IMR-90 (cell line): ENCODE data around the gene HEXD. TPM values are rescaled to one million over a fixed set of nuclear protein-coding genes. Genes with fewer than 3 reads are reported as not detected.

ENCODE experiments used
- ATAC-seq: fragments of 200-7000 bp; cut with Tn5 transposase; 2 replicates; pipeline ENCODE4 v1.9.1; 2020; ENCODE audit warnings: low read depth, mild to moderate bottlenecking, moderate library complexity
- BruUV-seq: library from RNA; stranded (reverse); fragments of 400-500 nt; replicated peaks from 2 replicates; lab custom pipeline; 2021; lab: Mats Ljungman, UMichigan
- CTCF ChIA-PET: fragments of 300-600 bp; formaldehyde crosslinking; extraction: SDS; loops from one replicate; lab custom pipeline; 2021; ENCODE audit warnings: antibody characterized with exemption; lab: Yijun Ruan, JAX
- POLR2A ChIA-PET: fragments of 300-600 bp; sonication (Branson Sonifier 250); formaldehyde crosslinking; loops from one replicate; lab custom pipeline; 2022; ENCODE audit warnings: antibody characterized with exemption; ENCODE audit not compliant: unreplicated experiment; lab: Charles Lee
- DNase-seq: peaks from one replicate; pipeline ENCODE4 v3.0.0; 2013
- H2AFZ ChIP-seq: replicated peaks from 2 replicates; pipeline ENCODE3; 2013; ENCODE audit warnings: low read length, mild to moderate bottlenecking; ENCODE audit not compliant: poor library complexity
- H2AK5ac ChIP-seq: 2 replicates; pipeline ENCODE4 v1.6.1; 2013; ENCODE audit warnings: low read depth, low read length, inconsistent platforms
- H2AK9ac ChIP-seq: replicated peaks from 2 replicates; pipeline ENCODE3; 2013; ENCODE audit warnings: mild to moderate bottlenecking, low read depth, low read length, moderate library complexity; ENCODE audit not compliant: poor library complexity
- H2BK120ac ChIP-seq: 2 replicates; pipeline ENCODE4 v1.6.1; 2013; ENCODE audit warnings: low read depth, low read length, inconsistent platforms
- H2BK15ac ChIP-seq: 3 replicates; pipeline ENCODE4 v1.6.1; 2013; ENCODE audit warnings: low read depth, low read length, inconsistent platforms
- H2BK20ac ChIP-seq: 2 replicates; pipeline ENCODE4 v1.6.1; 2013; ENCODE audit warnings: low read depth, mild to moderate bottlenecking, inconsistent platforms, low read length, moderate library complexity
- H2BK5ac ChIP-seq: 2 replicates; pipeline ENCODE4 v1.6.1; 2013; ENCODE audit warnings: mild to moderate bottlenecking, low read depth, low read length, inconsistent platforms; ENCODE audit not compliant: poor library complexity, severe bottlenecking
- H3K14ac ChIP-seq: replicated peaks from 2 replicates; pipeline ENCODE4 v1.6.1; 2013; ENCODE audit warnings: low read depth, low read length, inconsistent platforms
- H3K18ac ChIP-seq: 2 replicates; pipeline ENCODE4 v1.6.1; 2013; ENCODE audit warnings: low read depth, low read length, control low read depth
- H3K23ac ChIP-seq: 2 replicates; pipeline ENCODE4 v1.6.1; 2013; ENCODE audit warnings: low read depth, low read length, inconsistent platforms
- H3K27ac ChIP-seq: 2 replicates; pipeline ENCODE4 v1.5.1; 2013; ENCODE audit warnings: mild to moderate bottlenecking, control low read depth, low read length; ENCODE audit not compliant: insufficient read depth
- H3K27me3 ChIP-seq: 2 replicates; pipeline ENCODE4 v1.6.1; 2013; ENCODE audit warnings: low read length; ENCODE audit not compliant: control insufficient read depth, insufficient read depth
- H3K36me3 ChIP-seq: 2 replicates; pipeline ENCODE4 v1.6.1; 2013; ENCODE audit warnings: low read length, mixed read lengths; ENCODE audit not compliant: control insufficient read depth, insufficient read depth
- H3K4ac ChIP-seq: 2 replicates; pipeline ENCODE4 v1.6.1; 2013; ENCODE audit warnings: low read depth, low read length, inconsistent platforms
- H3K4me1 ChIP-seq: 2 replicates; pipeline ENCODE4 v1.6.1; 2013; ENCODE audit warnings: low read length, mixed read lengths; ENCODE audit not compliant: control insufficient read depth, insufficient read depth
- H3K4me2 ChIP-seq: 2 replicates; pipeline ENCODE4 v1.6.1; 2013; ENCODE audit warnings: low read depth, mild to moderate bottlenecking, control low read depth, low read length, moderate library complexity
- H3K4me3 ChIP-seq: 2 replicates; pipeline ENCODE4 v1.5.1; 2013; ENCODE audit warnings: low read depth, mild to moderate bottlenecking, control low read depth, low read length, moderate library complexity; ENCODE audit not compliant: insufficient read depth
- H3K56ac ChIP-seq: 2 replicates; pipeline ENCODE4 v1.6.1; 2013; ENCODE audit warnings: low read length, inconsistent platforms; ENCODE audit not compliant: insufficient read depth; ENCODE audit errors: extremely low read depth
- H3K79me1 ChIP-seq, 2 experiments: 2 replicates each; pipeline ENCODE4 v1.6.1; 2013; ENCODE audit warnings: low read length in 2 of 2, inconsistent platforms in 1 of 2, low read depth in 1 of 2
- H3K9ac ChIP-seq: 2 replicates; pipeline ENCODE4 v1.6.1; 2013; ENCODE audit warnings: low read depth, low read length, control low read depth
- H3K9me1 ChIP-seq: 2 replicates; pipeline ENCODE4 v1.6.1; 2013; ENCODE audit warnings: low read length, inconsistent platforms; ENCODE audit not compliant: insufficient read depth
- H3K9me3 ChIP-seq: 2 replicates; pipeline ENCODE4 v1.6.1; 2013; ENCODE audit warnings: low read length; ENCODE audit not compliant: control insufficient read depth, insufficient read depth
- H4K20me1 ChIP-seq: 2 replicates; pipeline ENCODE4 v1.6.1; 2013; ENCODE audit warnings: low read length, inconsistent platforms; ENCODE audit not compliant: insufficient read depth
- H4K5ac ChIP-seq: 2 replicates; pipeline ENCODE4 v1.6.1; 2013; ENCODE audit warnings: mild to moderate bottlenecking, low read depth, low read length, control low read depth
- H4K8ac ChIP-seq, 2 experiments: 2 replicates each; pipeline ENCODE4 v1.6.1; 2013; ENCODE audit warnings: low read depth in 2 of 2, low read length in 2 of 2, control low read depth in 1 of 2, inconsistent platforms in 1 of 2
- H4K91ac ChIP-seq: 2 replicates; pipeline ENCODE4 v1.6.1; 2013; ENCODE audit warnings: low read depth, low read length, inconsistent platforms; ENCODE audit not compliant: insufficient read depth
- BHLHE40 ChIP-seq: fragments of 150-350 bp; IDR thresholded peaks from 2 replicates; pipeline ENCODE4 v1.6.1; 2016; ENCODE audit warnings: mild to moderate bottlenecking, low read depth, low read length
- CEBPB ChIP-seq: IDR thresholded peaks from 2 replicates; pipeline ENCODE4 v1.6.1; 2012; ENCODE audit warnings: low read depth, low read length, improper control_type of control experiment
- CHD1 ChIP-seq: IDR thresholded peaks from 2 replicates; pipeline ENCODE4 v1.6.1; 2012; ENCODE audit warnings: low read depth, low read length, improper control_type of control experiment
- CTCF ChIP-seq: conservative IDR thresholded peaks from 2 replicates; pipeline ENCODE4 v1.5.1; 2012; ENCODE audit warnings: mild to moderate bottlenecking, low read depth, low read length, improper control_type of control experiment
- ELK1 ChIP-seq: fragments of 150-350 bp; IDR thresholded peaks from 2 replicates; pipeline ENCODE4 v1.6.1; 2016; ENCODE audit warnings: low read depth, mild to moderate bottlenecking, low read length, moderate library complexity, borderline replicate concordance
- FOS ChIP-seq: fragments of 150-350 bp; IDR thresholded peaks from 2 replicates; pipeline ENCODE4 v1.6.1; 2016; ENCODE audit warnings: low read depth, low read length
- MAFK ChIP-seq: IDR thresholded peaks from 2 replicates; pipeline ENCODE4 v1.6.1; 2012; ENCODE audit warnings: low read depth, low read length, improper control_type of control experiment
- MAZ ChIP-seq: IDR thresholded peaks from 2 replicates; pipeline ENCODE4 v1.6.1; 2012; ENCODE audit warnings: low read depth, mild to moderate bottlenecking, low read length, improper control_type of control experiment, moderate library complexity, borderline replicate concordance
- MXI1 ChIP-seq: IDR thresholded peaks from 2 replicates; pipeline ENCODE4 v1.6.1; 2012; ENCODE audit warnings: low read depth, mild to moderate bottlenecking, low read length, moderate library complexity, borderline replicate concordance
- NFE2L2 ChIP-seq: fragments of 150-350 bp; IDR thresholded peaks from 2 replicates; pipeline ENCODE4 v1.6.1; 2016; ENCODE audit warnings: low read depth, mild to moderate bottlenecking, low read length
- POLR2A ChIP-seq: IDR thresholded peaks from 2 replicates; pipeline ENCODE4 v1.6.1; 2012; ENCODE audit warnings: mild to moderate bottlenecking, low read depth, low read length
- RAD21 ChIP-seq: IDR thresholded peaks from 2 replicates; pipeline ENCODE4 v1.6.1; 2012; ENCODE audit warnings: low read length, improper control_type of control experiment
- RCOR1 ChIP-seq: IDR thresholded peaks from 2 replicates; pipeline ENCODE4 v1.6.1; 2012; ENCODE audit warnings: mild to moderate bottlenecking, low read length, improper control_type of control experiment; ENCODE audit not compliant: insufficient replicate concordance
- RFX5 ChIP-seq: IDR thresholded peaks from 2 replicates; pipeline ENCODE4 v1.8.0; 2012; ENCODE audit warnings: low read depth, mild to moderate bottlenecking, low read length, moderate library complexity
- USF2 ChIP-seq: fragments of 150-350 bp; IDR thresholded peaks from 2 replicates; pipeline ENCODE4 v1.6.1; 2017; ENCODE audit warnings: mild to moderate bottlenecking, antibody characterized with exemption, low read length, low read depth
- WGBS, 2 experiments: methylation state at CpG; one replicate each; pipeline versions ENCODE4 v1.1.5 to v1.1.7; 2013; ENCODE audit warnings: missing lambda C conversion rate in 2 of 2; ENCODE audit not compliant: insufficient read length in 1 of 2; ENCODE audit errors: extremely low coverage in 2 of 2; 5-methylcytosine and 5-hydroxymethylcytosine counted together
- dilution Hi-C: fragments of 300-500 bp; cut with HindIII; formaldehyde crosslinking; loops from one replicate; pipeline ENCODE4 v1.14.3; 2018; ENCODE audit warnings: low sequenced_read_pairs; ENCODE audit not compliant: unreplicated experiment
- in situ Hi-C: fragments of 300-500 bp; cut with MboI; formaldehyde crosslinking; loops from 3 replicates; pipeline ENCODE4 v1.14.3; 2019; ENCODE audit warnings: low sequenced_read_pairs, inconsistent platforms, mixed read lengths
- intact Hi-C: fragments of 100-400 bp; cut with micrococcal nuclease; formaldehyde crosslinking; loops from 2 replicates; pipeline ENCODE4 v1.10.0; 2022
- polyA plus RNA-seq, 3 experiments: library from polyadenylated mRNA; depleted of rRNA; stranded (reverse); fragments of >200 nt; gene quantifications; 2 replicates each; pipeline ENCODE4 v1.2.3, GENCODE V29; 2012; ENCODE audit warnings: low replicate concordance in 1 of 3
- total RNA-seq: library from RNA; depleted of rRNA; stranded (reverse); fragments of >200 nt; gene quantifications from 2 replicates; pipeline ENCODE4 v1.2.3, GENCODE V29; 2012

The HEXD gene
- total and polyA plus RNA-seq, 2 of the 4 experiments (the other 2 are of a cell fraction), result 3.8 to 9.5 TPM

- no peak overlapping the region for H4K5ac ChIP-seq
- no peak overlapping the region for H3K23ac ChIP-seq
- no peak overlapping the region for H2AK9ac ChIP-seq
- no peak overlapping the region for H3K4ac ChIP-seq
- WGBS, 2 experiments, result 91% methylated on average over 11 of the region's 40 CpGs; no CpG with 5 or more reads in 1 of the 2 experiments
- no peaks in the 10 kb centered on the region for H3K27me3 ChIP-seq
- no peak overlapping the region for H3K4me3 ChIP-seq
- ChIA-PET POLR2A (no interaction called here), CTCF (no interaction called here)
- ATAC-seq (no peak), DNase-seq (no peak)
- no peak overlapping the region for H3K4me2 ChIP-seq
- H3K79me1 ChIP-seq, result peaks cover 7 to 25% of the 10 kb centered on the region in 2 experiments
- H2AK5ac ChIP-seq, result no peak overlapping the region
- peaks cover 18% of the 10 kb centered on the region for H4K20me1 ChIP-seq
- in situ Hi-C loops (no loop called here), dilution Hi-C loops (no loop called here), intact Hi-C loops (no loop called here)
- H3K4me1 ChIP-seq, result no peaks in the 10 kb centered on the region; the same call in 1 of the 2 replicates
- no peak overlapping the region for H4K8ac ChIP-seq
- H2BK120ac ChIP-seq, result no peak overlapping the region
- BruUV-seq, result no TSS peak
- no peak overlapping the region for H3K14ac ChIP-seq
- no peaks in the 10 kb centered on the region for H3K9me3 ChIP-seq
- no peak overlapping the region for H3K56ac ChIP-seq
- no peak overlapping the region for H4K91ac ChIP-seq
- no peak overlapping the region for H2BK5ac ChIP-seq
- no peak overlapping the region for H2BK15ac ChIP-seq
- peaks cover 3% of the 10 kb centered on the region; the same call in 1 of the 2 replicates for H3K9me1 ChIP-seq
- H2AFZ ChIP-seq, result no peak overlapping the region
- H3K9ac ChIP-seq, result no peak overlapping the region
- no peak overlapping the region for H2BK20ac ChIP-seq
- H3K27ac ChIP-seq, result no peak overlapping the region
- H3K18ac ChIP-seq, result no peak overlapping the region
- H3K36me3 ChIP-seq, result peaks cover 43% of the 10 kb centered on the region
- TF ChIP-seq CTCF (no peak), RCOR1 (no peak), CHD1 (no peak), POLR2A (no peak), ELK1 (no peak), MAFK (no peak), RFX5 (no peak), NFE2L2 (no peak), CEBPB (no peak), MAZ (no peak), USF2 (no peak), BHLHE40 (no peak), MXI1 (no peak), RAD21 (no peak), FOS (no peak)
Observed at GRCh38 chr17:82443465-82444283, 25.5 kb downstream of the HEXD start.
